Common myeloid progenitor, CD34-positive (primary cell): ENCODE results near the gene DNAH8.
A peak's percentile ranks its signal among the peaks of the same experiment; 100 is the strongest.

Source experiments
- CTCF ChIA-PET: fragments of 350-600 bp; sonication (Branson Sonifier 250); formaldehyde crosslinking; loops from one replicate; lab custom pipeline; 2021; ENCODE audit warnings: antibody characterized with exemption; lab: Charles Lee
- POLR2A ChIA-PET: fragments of 350-600 bp; sonication (Branson Sonifier 250); formaldehyde crosslinking; loops from one replicate; lab custom pipeline; 2021; ENCODE audit warnings: antibody characterized with exemption; lab: Charles Lee
- DNase-seq, 3 donors: peaks; one replicate each; pipeline versions ENCODE4 v3.0.0 to v3.0.0-alpha.2; 2013
- H3K27ac ChIP-seq, 2 experiments: 1 replicate in 1 of 2; 2 replicates in 1 of 2; pipeline ENCODE4 v1.7.0; 2013; ENCODE audit warnings: inconsistent platforms in 2 of 2, low read length in 2 of 2, mild to moderate bottlenecking in 2 of 2, low read depth in 1 of 2, moderate library complexity in 1 of 2; ENCODE audit not compliant: severe bottlenecking in 2 of 2, insufficient read depth in 1 of 2, poor library complexity in 1 of 2
- H3K27me3 ChIP-seq, 5 experiments: replicated peaks in 2 of 5; 1 replicate in 3 of 5; 2 replicates in 2 of 5; pipeline versions ENCODE4 v1.6.1 to v1.7.0; 2013; ENCODE audit warnings: low read length in 4 of 5, mild to moderate bottlenecking in 2 of 5, moderate library complexity in 2 of 5, inconsistent platforms in 1 of 5; ENCODE audit not compliant: insufficient read depth in 5 of 5, control insufficient read depth in 4 of 5
- H3K36me3 ChIP-seq, 4 experiments: 1 replicate in 2 of 4; 2 replicates in 2 of 4; pipeline versions ENCODE4 v1.6.1 to v1.7.0; 2013; ENCODE audit warnings: low read length in 3 of 4, control low read depth in 1 of 4, mild to moderate bottlenecking in 1 of 4; ENCODE audit not compliant: control insufficient read depth in 4 of 4, insufficient read depth in 4 of 4
- H3K4me1 ChIP-seq, 4 experiments: 1 replicate in 3 of 4; 2 replicates in 1 of 4; pipeline versions ENCODE4 v1.6.1 to v1.7.1; 2013; ENCODE audit warnings: low read length in 3 of 4, mild to moderate bottlenecking in 3 of 4, control low read depth in 1 of 4, inconsistent platforms in 1 of 4, moderate library complexity in 1 of 4; ENCODE audit not compliant: control insufficient read depth in 4 of 4, insufficient read depth in 4 of 4; ENCODE audit errors: control extremely low read depth in 1 of 4
- H3K4me3 ChIP-seq, 7 experiments: 1 replicate in 4 of 7; 2 replicates in 3 of 7; pipeline versions ENCODE4 v1.5.1 to v1.7.0; 2013; ENCODE audit warnings: mild to moderate bottlenecking in 7 of 7, low read length in 6 of 7, moderate library complexity in 6 of 7, inconsistent platforms in 2 of 7, low read depth in 2 of 7, control low read depth in 1 of 7; ENCODE audit not compliant: insufficient read depth in 4 of 7, control insufficient read depth in 1 of 7; ENCODE audit errors: extremely low read depth in 1 of 7
- H3K9me3 ChIP-seq, 5 experiments: 1 replicate in 4 of 5; 2 replicates in 1 of 5; pipeline versions ENCODE4 v1.6.1 to v1.7.1; 2013; ENCODE audit warnings: low read length in 4 of 5, mild to moderate bottlenecking in 2 of 5, inconsistent platforms in 1 of 5, low read depth in 1 of 5, moderate library complexity in 1 of 5; ENCODE audit not compliant: control insufficient read depth in 4 of 5, insufficient read depth in 2 of 5; ENCODE audit errors: control extremely low read depth in 1 of 5
- WGBS: methylation state at CpG from one replicate; pipeline ENCODE4 v1.1.5; 2013; ENCODE audit not compliant: insufficient coverage; 5-methylcytosine and 5-hydroxymethylcytosine counted together

Gene DNAH8

GRCh38 chr6:38767560-38767959 lies 52.4 kb downstream of the DNAH8 start:
- H3K36me3 ChIP-seq, result no peaks in the 10 kb centered on the region
- WGBS, result no CpG with 5 or more reads among the region's 2 CpGs

GRCh38 chr6:38773338-38773737 lies 58.2 kb downstream of the DNAH8 start:
- Histone ChIP-seq H3K4me1 (peaks cover 0 to 8% (median 0%) of the 10 kb centered on the region in 4 experiments), H3K36me3 (no peaks in the 10 kb centered on the region), H3K9me3 (peaks cover 0 to under 1% (median 0%) of the 10 kb centered on the region in 5 experiments), H3K4me3 (no peak overlapping the region), H3K27me3 (no peaks in the 10 kb centered on the region), H3K27ac (no peak overlapping the region)
- 93% methylated on average over 2 of the region's 3 CpGs for WGBS
- no peak for DNase-seq
- POLR2A ChIA-PET, result no interaction called here
- CTCF ChIA-PET, result interaction anchor here (1.8 kb wide), 1 partner anchor 10 kb away, joined by 5 read pairs; no protein-coding TSS in a partner anchor

More at GRCh38 chr6:38767560-38767959, 52.4 kb downstream of the DNAH8 start:
- ChIA-PET CTCF (no interaction called here), POLR2A (no interaction called here)
- no peak overlapping the region for H3K27ac ChIP-seq
- no peak overlapping the region for H3K4me3 ChIP-seq
- H3K9me3 ChIP-seq, result peaks cover 0 to 3% (median 0%) of the 10 kb centered on the region in 5 experiments
- H3K4me1 ChIP-seq, result peaks cover 0 to 8% (median 0%) of the 10 kb centered on the region in 4 experiments
- no peak for DNase-seq
- H3K27me3 ChIP-seq, result no peaks in the 10 kb centered on the region

GRCh38 chr6:38774929-38775707 lies 60.0 kb downstream of the DNAH8 start:
- H3K27me3 ChIP-seq, result no peaks in the 10 kb centered on the region
- no peaks in the 10 kb centered on the region for H3K36me3 ChIP-seq
- peaks cover 0 to 8% (median 0%) of the 10 kb centered on the region in 4 experiments for H3K4me1 ChIP-seq
- WGBS, result 100% methylated on average over 5 of the region's 5 CpGs
- H3K27ac ChIP-seq, result no peak overlapping the region
- CTCF ChIA-PET, result no interaction called here
- H3K9me3 ChIP-seq, result no peaks in the 10 kb centered on the region
- peak in 2 of 3 donors; percentile 21 to 32 for DNase-seq
- H3K4me3 ChIP-seq, result no peak overlapping the region
- POLR2A ChIA-PET, result no interaction called here

- H3K27me3 ChIP-seq, result no peaks in the 10 kb centered on the region
- peaks cover 0 to 8% (median 0%) of the 10 kb centered on the region in 4 experiments for H3K4me1 ChIP-seq
- no CpG with 5 or more reads among the region's 1 CpG for WGBS
- POLR2A ChIA-PET, result no interaction called here
- H3K9me3 ChIP-seq, result no peaks in the 10 kb centered on the region
- no peak overlapping the region for H3K4me3 ChIP-seq
- DNase-seq, result no peak
- CTCF ChIA-PET, result no interaction called here
- H3K36me3 ChIP-seq, result no peaks in the 10 kb centered on the region
- no peak overlapping the region for H3K27ac ChIP-seq
Observed at GRCh38 chr6:38775870-38776269, 60.8 kb downstream of the DNAH8 start.

GRCh38 chr6:38776515-38776914 lies 61.4 kb downstream of the DNAH8 start:
- CTCF ChIA-PET, result no interaction called here
- no peak for DNase-seq
- H3K4me1 ChIP-seq, result peaks cover 0 to 2% (median 0%) of the 10 kb centered on the region in 4 experiments
- no CpG with 5 or more reads among the region's 1 CpG for WGBS
- no peaks in the 10 kb centered on the region for H3K36me3 ChIP-seq
- no peak overlapping the region for H3K27ac ChIP-seq
- no peaks in the 10 kb centered on the region for H3K27me3 ChIP-seq
- H3K4me3 ChIP-seq, result no peak overlapping the region
- H3K9me3 ChIP-seq, result no peaks in the 10 kb centered on the region
- POLR2A ChIA-PET, result no interaction called here

GRCh38 chr6:38779310-38780062 lies 64.4 kb downstream of the DNAH8 start:
- POLR2A ChIA-PET, result no interaction called here
- Histone ChIP-seq H3K9me3 (no peaks in the 10 kb centered on the region), H3K4me1 (peaks cover 0 to 2% (median 0%) of the 10 kb centered on the region in 4 experiments), H3K27me3 (no peaks in the 10 kb centered on the region), H3K4me3 (peak overlapping the region in 1 of 7 experiments; percentile 3), H3K27ac (no peak overlapping the region), H3K36me3 (no peaks in the 10 kb centered on the region)
- CTCF ChIA-PET, result no interaction called here
- no peak for DNase-seq
- WGBS, result no CpG with 5 or more reads among the region's 4 CpGs

GRCh38 chr6:38782616-38783015 lies 67.5 kb downstream of the DNAH8 start:
- Histone ChIP-seq H3K27ac (no peak overlapping the region), H3K9me3 (no peaks in the 10 kb centered on the region), H3K4me1 (peaks cover 0 to 2% (median 0%) of the 10 kb centered on the region in 4 experiments), H3K36me3 (no peaks in the 10 kb centered on the region), H3K27me3 (peaks cover 0 to 2% (median 0%) of the 10 kb centered on the region in 5 experiments), H3K4me3 (no peak overlapping the region)
- POLR2A ChIA-PET, result no interaction called here
- CTCF ChIA-PET, result no interaction called here
- DNase-seq, result peak; percentile 14 to 38 (median 26)
- 100% methylated on average over 1 of the region's 2 CpGs for WGBS
